IMR-90 (cell line): ENCODE data around the gene LAPTM5. TPM values are rescaled to one million over a fixed set of nuclear protein-coding genes. Genes with fewer than 3 reads are reported as not detected.

Experiments
- ATAC-seq: fragments of 200-7000 bp; cut with Tn5 transposase; 2 replicates; pipeline ENCODE4 v1.9.1; 2020; ENCODE audit warnings: low read depth, mild to moderate bottlenecking, moderate library complexity
- BruUV-seq: library from RNA; stranded (reverse); fragments of 400-500 nt; replicated peaks from 2 replicates; lab custom pipeline; 2021; lab: Mats Ljungman, UMichigan
- CTCF ChIA-PET: fragments of 300-600 bp; formaldehyde crosslinking; extraction: SDS; loops from one replicate; lab custom pipeline; 2021; ENCODE audit warnings: antibody characterized with exemption; lab: Yijun Ruan, JAX
- POLR2A ChIA-PET: fragments of 300-600 bp; sonication (Branson Sonifier 250); formaldehyde crosslinking; loops from one replicate; lab custom pipeline; 2022; ENCODE audit warnings: antibody characterized with exemption; ENCODE audit not compliant: unreplicated experiment; lab: Charles Lee
- DNase-seq: peaks from one replicate; pipeline ENCODE4 v3.0.0; 2013
- H2AFZ ChIP-seq: replicated peaks from 2 replicates; pipeline ENCODE3; 2013; ENCODE audit warnings: low read length, mild to moderate bottlenecking; ENCODE audit not compliant: poor library complexity
- H2AK5ac ChIP-seq: 2 replicates; pipeline ENCODE4 v1.6.1; 2013; ENCODE audit warnings: low read depth, low read length, inconsistent platforms
- H2AK9ac ChIP-seq: replicated peaks from 2 replicates; pipeline ENCODE3; 2013; ENCODE audit warnings: mild to moderate bottlenecking, low read depth, low read length, moderate library complexity; ENCODE audit not compliant: poor library complexity
- H2BK120ac ChIP-seq: 2 replicates; pipeline ENCODE4 v1.6.1; 2013; ENCODE audit warnings: low read depth, low read length, inconsistent platforms
- H2BK15ac ChIP-seq: 3 replicates; pipeline ENCODE4 v1.6.1; 2013; ENCODE audit warnings: low read depth, low read length, inconsistent platforms
- H2BK20ac ChIP-seq: 2 replicates; pipeline ENCODE4 v1.6.1; 2013; ENCODE audit warnings: low read depth, mild to moderate bottlenecking, inconsistent platforms, low read length, moderate library complexity
- H2BK5ac ChIP-seq: 2 replicates; pipeline ENCODE4 v1.6.1; 2013; ENCODE audit warnings: mild to moderate bottlenecking, low read depth, low read length, inconsistent platforms; ENCODE audit not compliant: poor library complexity, severe bottlenecking
- H3K14ac ChIP-seq: replicated peaks from 2 replicates; pipeline ENCODE4 v1.6.1; 2013; ENCODE audit warnings: low read depth, low read length, inconsistent platforms
- H3K18ac ChIP-seq: 2 replicates; pipeline ENCODE4 v1.6.1; 2013; ENCODE audit warnings: low read depth, low read length, control low read depth
- H3K23ac ChIP-seq: 2 replicates; pipeline ENCODE4 v1.6.1; 2013; ENCODE audit warnings: low read depth, low read length, inconsistent platforms
- H3K27ac ChIP-seq: 2 replicates; pipeline ENCODE4 v1.5.1; 2013; ENCODE audit warnings: mild to moderate bottlenecking, control low read depth, low read length; ENCODE audit not compliant: insufficient read depth
- H3K27me3 ChIP-seq: 2 replicates; pipeline ENCODE4 v1.6.1; 2013; ENCODE audit warnings: low read length; ENCODE audit not compliant: control insufficient read depth, insufficient read depth
- H3K36me3 ChIP-seq: 2 replicates; pipeline ENCODE4 v1.6.1; 2013; ENCODE audit warnings: low read length, mixed read lengths; ENCODE audit not compliant: control insufficient read depth, insufficient read depth
- H3K4ac ChIP-seq: 2 replicates; pipeline ENCODE4 v1.6.1; 2013; ENCODE audit warnings: low read depth, low read length, inconsistent platforms
- H3K4me1 ChIP-seq: 2 replicates; pipeline ENCODE4 v1.6.1; 2013; ENCODE audit warnings: low read length, mixed read lengths; ENCODE audit not compliant: control insufficient read depth, insufficient read depth
- H3K4me2 ChIP-seq: 2 replicates; pipeline ENCODE4 v1.6.1; 2013; ENCODE audit warnings: low read depth, mild to moderate bottlenecking, control low read depth, low read length, moderate library complexity
- H3K4me3 ChIP-seq: 2 replicates; pipeline ENCODE4 v1.5.1; 2013; ENCODE audit warnings: low read depth, mild to moderate bottlenecking, control low read depth, low read length, moderate library complexity; ENCODE audit not compliant: insufficient read depth
- H3K56ac ChIP-seq: 2 replicates; pipeline ENCODE4 v1.6.1; 2013; ENCODE audit warnings: low read length, inconsistent platforms; ENCODE audit not compliant: insufficient read depth; ENCODE audit errors: extremely low read depth
- H3K79me1 ChIP-seq, 2 experiments: 2 replicates each; pipeline ENCODE4 v1.6.1; 2013; ENCODE audit warnings: low read length in 2 of 2, inconsistent platforms in 1 of 2, low read depth in 1 of 2
- H3K9ac ChIP-seq: 2 replicates; pipeline ENCODE4 v1.6.1; 2013; ENCODE audit warnings: low read depth, low read length, control low read depth
- H3K9me1 ChIP-seq: 2 replicates; pipeline ENCODE4 v1.6.1; 2013; ENCODE audit warnings: low read length, inconsistent platforms; ENCODE audit not compliant: insufficient read depth
- H3K9me3 ChIP-seq: 2 replicates; pipeline ENCODE4 v1.6.1; 2013; ENCODE audit warnings: low read length; ENCODE audit not compliant: control insufficient read depth, insufficient read depth
- H4K20me1 ChIP-seq: 2 replicates; pipeline ENCODE4 v1.6.1; 2013; ENCODE audit warnings: low read length, inconsistent platforms; ENCODE audit not compliant: insufficient read depth
- H4K5ac ChIP-seq: 2 replicates; pipeline ENCODE4 v1.6.1; 2013; ENCODE audit warnings: mild to moderate bottlenecking, low read depth, low read length, control low read depth
- H4K8ac ChIP-seq, 2 experiments: 2 replicates each; pipeline ENCODE4 v1.6.1; 2013; ENCODE audit warnings: low read depth in 2 of 2, low read length in 2 of 2, control low read depth in 1 of 2, inconsistent platforms in 1 of 2
- H4K91ac ChIP-seq: 2 replicates; pipeline ENCODE4 v1.6.1; 2013; ENCODE audit warnings: low read depth, low read length, inconsistent platforms; ENCODE audit not compliant: insufficient read depth
- BHLHE40 ChIP-seq: fragments of 150-350 bp; IDR thresholded peaks from 2 replicates; pipeline ENCODE4 v1.6.1; 2016; ENCODE audit warnings: mild to moderate bottlenecking, low read depth, low read length
- CEBPB ChIP-seq: IDR thresholded peaks from 2 replicates; pipeline ENCODE4 v1.6.1; 2012; ENCODE audit warnings: low read depth, low read length, improper control_type of control experiment
- CHD1 ChIP-seq: IDR thresholded peaks from 2 replicates; pipeline ENCODE4 v1.6.1; 2012; ENCODE audit warnings: low read depth, low read length, improper control_type of control experiment
- FOS ChIP-seq: fragments of 150-350 bp; IDR thresholded peaks from 2 replicates; pipeline ENCODE4 v1.6.1; 2016; ENCODE audit warnings: low read depth, low read length
- MAFK ChIP-seq: IDR thresholded peaks from 2 replicates; pipeline ENCODE4 v1.6.1; 2012; ENCODE audit warnings: low read depth, low read length, improper control_type of control experiment
- MXI1 ChIP-seq: IDR thresholded peaks from 2 replicates; pipeline ENCODE4 v1.6.1; 2012; ENCODE audit warnings: low read depth, mild to moderate bottlenecking, low read length, moderate library complexity, borderline replicate concordance
- NFE2L2 ChIP-seq: fragments of 150-350 bp; IDR thresholded peaks from 2 replicates; pipeline ENCODE4 v1.6.1; 2016; ENCODE audit warnings: low read depth, mild to moderate bottlenecking, low read length
- POLR2A ChIP-seq: IDR thresholded peaks from 2 replicates; pipeline ENCODE4 v1.6.1; 2012; ENCODE audit warnings: mild to moderate bottlenecking, low read depth, low read length
- RAD21 ChIP-seq: IDR thresholded peaks from 2 replicates; pipeline ENCODE4 v1.6.1; 2012; ENCODE audit warnings: low read length, improper control_type of control experiment
- RCOR1 ChIP-seq: IDR thresholded peaks from 2 replicates; pipeline ENCODE4 v1.6.1; 2012; ENCODE audit warnings: mild to moderate bottlenecking, low read length, improper control_type of control experiment; ENCODE audit not compliant: insufficient replicate concordance
- SMC3 ChIP-seq: fragments of 150-350 bp; IDR thresholded peaks from 2 replicates; pipeline ENCODE4 v1.6.1; 2016; ENCODE audit warnings: low read depth, mild to moderate bottlenecking, antibody characterized with exemption, low read length, moderate library complexity
- WGBS, 2 experiments: methylation state at CpG; one replicate each; pipeline versions ENCODE4 v1.1.5 to v1.1.7; 2013; ENCODE audit warnings: missing lambda C conversion rate in 2 of 2; ENCODE audit not compliant: insufficient read length in 1 of 2; ENCODE audit errors: extremely low coverage in 2 of 2; 5-methylcytosine and 5-hydroxymethylcytosine counted together
- dilution Hi-C: fragments of 300-500 bp; cut with HindIII; formaldehyde crosslinking; loops from one replicate; pipeline ENCODE4 v1.14.3; 2018; ENCODE audit warnings: low sequenced_read_pairs; ENCODE audit not compliant: unreplicated experiment
- in situ Hi-C: fragments of 300-500 bp; cut with MboI; formaldehyde crosslinking; loops from 3 replicates; pipeline ENCODE4 v1.14.3; 2019; ENCODE audit warnings: low sequenced_read_pairs, inconsistent platforms, mixed read lengths
- intact Hi-C: fragments of 100-400 bp; cut with micrococcal nuclease; formaldehyde crosslinking; loops from 2 replicates; pipeline ENCODE4 v1.10.0; 2022
- polyA plus RNA-seq, 3 experiments: library from polyadenylated mRNA; depleted of rRNA; stranded (reverse); fragments of >200 nt; gene quantifications; 2 replicates each; pipeline ENCODE4 v1.2.3, GENCODE V29; 2012; ENCODE audit warnings: low replicate concordance in 1 of 3
- total RNA-seq: library from RNA; depleted of rRNA; stranded (reverse); fragments of >200 nt; gene quantifications from 2 replicates; pipeline ENCODE4 v1.2.3, GENCODE V29; 2012
- TF ChIP-seq, protein P1 (sequence below): fragments of 150-350 bp; IDR thresholded peaks from 2 replicates; pipeline ENCODE4 v1.6.1; 2017; ENCODE audit warnings: mild to moderate bottlenecking, antibody characterized with exemption, low read length, low read depth

The LAPTM5 gene
- total and polyA plus RNA-seq, 2 of the 4 experiments (the other 2 are of a cell fraction), result 0.09 TPM; not detected in 1

- Histone ChIP-seq H3K4ac (no peak overlapping the region), H2BK20ac (no peak overlapping the region), H3K4me1 (peaks cover 15% of the 10 kb centered on the region), H3K27ac (no peak overlapping the region), H4K91ac (no peak overlapping the region), H3K14ac (no peak overlapping the region), H2AK9ac (no peak overlapping the region), H2AK5ac (no peak overlapping the region), H2BK5ac (no peak overlapping the region), H3K18ac (no peak overlapping the region), H3K9ac (no peak overlapping the region), H3K4me3 (no peak overlapping the region), H3K9me3 (no peaks in the 10 kb centered on the region; the same call in 1 of the 2 replicates), H4K8ac (no peak overlapping the region), H2BK120ac (no peak overlapping the region), H2AFZ (no peak overlapping the region), H3K9me1 (peaks cover 7% of the 10 kb centered on the region; the same call in 1 of the 2 replicates), H3K4me2 (no peak overlapping the region), H3K27me3 (no peaks in the 10 kb centered on the region; the same call in 1 of the 2 replicates), H4K5ac (no peak overlapping the region), H3K23ac (no peak overlapping the region), H2BK15ac (no peak overlapping the region), H3K36me3 (no peaks in the 10 kb centered on the region), H3K79me1 (no peaks in the 10 kb centered on the region), H4K20me1 (no peaks in the 10 kb centered on the region; the same call in 1 of the 2 replicates), H3K56ac (no peak overlapping the region)
- no peak for DNase-seq
- ChIA-PET CTCF (interaction anchor here (1.3 to 1.5 kb wide), 2 partner anchors 12 to 19 kb away, joined by 3 to 7 read pairs; no protein-coding TSS in a partner anchor), POLR2A (interaction anchor here (0.6 kb wide), 1 partner anchor 1333 kb away, joined by 17 read pairs; no protein-coding TSS in a partner anchor)
- TF ChIP-seq MAFK, result no peak
- TF ChIP-seq SMC3, result no peak
- TF ChIP-seq FOS, result no peak
- no peak for TF ChIP-seq RAD21
- no peak for TF ChIP-seq BHLHE40
- TF ChIP-seq CEBPB, result no peak
- TF ChIP-seq CHD1, result no peak
- no peak for TF ChIP-seq RCOR1
- TF ChIP-seq POLR2A, result no peak
- TF ChIP-seq NFE2L2, result no peak
- no peak for TF ChIP-seq MXI1
- TF ChIP-seq, protein P1, sequence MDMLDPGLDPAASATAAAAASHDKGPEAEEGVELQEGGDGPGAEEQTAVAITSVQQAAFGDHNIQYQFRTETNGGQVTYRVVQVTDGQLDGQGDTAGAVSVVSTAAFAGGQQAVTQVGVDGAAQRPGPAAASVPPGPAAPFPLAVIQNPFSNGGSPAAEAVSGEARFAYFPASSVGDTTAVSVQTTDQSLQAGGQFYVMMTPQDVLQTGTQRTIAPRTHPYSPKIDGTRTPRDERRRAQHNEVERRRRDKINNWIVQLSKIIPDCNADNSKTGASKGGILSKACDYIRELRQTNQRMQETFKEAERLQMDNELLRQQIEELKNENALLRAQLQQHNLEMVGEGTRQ, result no peak
- intact Hi-C loops (no loop called here), dilution Hi-C loops (no loop called here), in situ Hi-C loops (loop anchor here (5.0 kb wide), 1 partner anchor 38 kb away; the partner anchor contains the start of gene MATN1)
- BruUV-seq, result no TSS peak
- ATAC-seq, result no peak
- 84% methylated on average over 8 of the region's 18 CpGs; no CpG with 5 or more reads in 1 of the 2 experiments for WGBS, 2 experiments
Observed at GRCh38 chr1:30760596-30761324, 3.2 kb upstream of the LAPTM5 start.
